Transverse colon (tissue), 4 donors: ENCODE data around the gene PRR20G. TPM values are rescaled to one million over a fixed set of nuclear protein-coding genes. Genes with fewer than 3 reads are reported as not detected.
"Not testable (repeated sequence)": the region's sequence is repeated elsewhere in the genome, so short reads cannot be mapped to it uniquely, and the experiment has no call there.

Source experiments
- DNase-seq: peaks from one replicate; pipeline ENCODE4 v3.0.0-alpha.2; 2019
- H3K27ac ChIP-seq, 4 donors: fragments of 200-600 bp; sonication (generic); 2 replicates each; pipeline ENCODE4 v1.5.1; 2016 to 2018; ENCODE audit warnings: inconsistent platforms in 4 of 4
- H3K27me3 ChIP-seq: fragments of 200-600 bp; sonication (generic); 2 replicates; pipeline ENCODE4 v1.5.1; 2017; ENCODE audit warnings: inconsistent platforms
- H3K36me3 ChIP-seq, 4 donors: fragments of 200-600 bp; sonication (generic); 2 replicates each; pipeline ENCODE4 v1.5.1; 2017 to 2019; ENCODE audit warnings: inconsistent platforms in 4 of 4
- H3K4me1 ChIP-seq, 4 donors: fragments of 200-600 bp; sonication (generic); 2 replicates each; pipeline ENCODE4 v1.5.1; 2017 to 2020; ENCODE audit warnings: inconsistent platforms in 4 of 4
- H3K4me3 ChIP-seq, 4 donors: fragments of 200-600 bp; sonication (generic); 1 replicate in 1 of 4; 2 replicates in 3 of 4; pipeline versions ENCODE4 v1.5.1 to v1.6.1; 2017 to 2019; ENCODE audit warnings: inconsistent platforms in 4 of 4
- H3K9me3 ChIP-seq, 2 donors: fragments of 200-600 bp; sonication (generic); 2 replicates each; pipeline ENCODE4 v1.5.1; 2017 to 2019; ENCODE audit warnings: inconsistent platforms in 2 of 2
- CTCF ChIP-seq, 5 experiments: fragments of 200-600 bp in 3 of 5; fragments of 450-650 bp in 2 of 5; sonication (generic) in 3 of 5; IDR thresholded peaks; 1 replicate in 2 of 5; 2 replicates in 3 of 5; pipeline ENCODE4 v1.5.1; 2016 to 2017; ENCODE audit warnings: antibody characterized with exemption in 5 of 5, inconsistent platforms in 3 of 5, mild to moderate bottlenecking in 2 of 5, moderate library complexity in 1 of 5
- EP300 ChIP-seq: sonication (generic); formaldehyde crosslinking; IDR thresholded peaks from one replicate; pipeline ENCODE4 v1.6.1; 2017; ENCODE audit warnings: antibody characterized with exemption, low read depth
- POLR2A ChIP-seq: fragments of 450-650 bp; IDR thresholded peaks from one replicate; pipeline ENCODE4 v1.6.1; 2016; ENCODE audit warnings: antibody characterized with exemption, mild to moderate bottlenecking, moderate library complexity
- POLR2AphosphoS5 ChIP-seq, 3 donors: sonication (generic); formaldehyde crosslinking; IDR thresholded peaks; one replicate each; pipeline ENCODE4 v1.6.1; 2016; ENCODE audit warnings: antibody characterized with exemption in 3 of 3
- WGBS, 2 donors: methylation state at CpG; one replicate each; pipeline ENCODE4 v1.1.5; 2018; ENCODE audit warnings: low coverage in 1 of 2; 5-methylcytosine and 5-hydroxymethylcytosine counted together
- in situ Hi-C, 4 donors: fragments of 200-750 bp; cut with MboI; loops; one replicate each; pipeline versions ENCODE4 v1.15.0 to v1.15.1; 2017; ENCODE audit warnings: low sequenced_read_pairs in 3 of 4, low pct_ligation_motif_present in 1 of 4, low pct_unique_long_range_greater_than_20kb in 1 of 4
- intact Hi-C: fragments of 100-400 bp; cut with DNase I; formaldehyde crosslinking; loops from one replicate; pipeline ENCODE4 v1.15.1; 2023; ENCODE audit warnings: low total_unique reads
- total RNA-seq, 4 donors: library from RNA; depleted of rRNA; stranded (reverse); fragments of >200 nt; gene quantifications; one replicate each; pipeline ENCODE4 v1.1.0, GENCODE V29; 2016

The PRR20G gene
- total RNA-seq, 4 donors from 2014 or later: not detected

- in situ Hi-C loops: no loop called here
- no peak for TF ChIP-seq POLR2A
- TF ChIP-seq POLR2AphosphoS5 (IDR thresholded peaks at IDR 0.05): no peak
- TF ChIP-seq CTCF (IDR thresholded peaks at IDR 0.05): no peak
- TF ChIP-seq EP300: no peak
- Histone ChIP-seq H3K9me3 (no peaks in the 10 kb centered on the region), H3K4me1 (peaks cover 0 to 5% (median 0%) of the 10 kb centered on the region in 4 donors), H3K4me3 (no peak overlapping the region), H3K27ac (no peak overlapping the region), H3K27me3 (peaks cover 4% of the 10 kb centered on the region), H3K36me3 (no peaks in the 10 kb centered on the region)
- no peak for DNase-seq
- intact Hi-C loops: no loop called here
- 72 to 87% methylated on average over 5 to 6 of the region's 6 CpGs for WGBS, 2 donors
These were observed 11.4 kb upstream of the PRR20G start for GRCh38 chr3:127299276-127299675.

- WGBS, 2 donors: 64 to 66% methylated on average over 5 of the region's 5 CpGs
- in situ Hi-C loops (no loop called here), intact Hi-C loops (no loop called here)
- Histone ChIP-seq H3K36me3 (no peaks in the 10 kb centered on the region), H3K9me3 (no peaks in the 10 kb centered on the region), H3K4me1 (no peaks in the 10 kb centered on the region), H3K4me3 (no peak overlapping the region), H3K27ac (no peak overlapping the region), H3K27me3 (peaks cover 6% of the 10 kb centered on the region)
- DNase-seq: no peak
- TF ChIP-seq POLR2AphosphoS5 (IDR thresholded peaks at IDR 0.05): no peak
- TF ChIP-seq EP300: no peak
- TF ChIP-seq CTCF (IDR thresholded peaks at IDR 0.05): no peak
- no peak for TF ChIP-seq POLR2A
These were observed 9.1 kb upstream of the PRR20G start for GRCh38 chr3:127296959-127297358.

GRCh38 chr3:127296166-127296565, 8.3 kb upstream of the PRR20G start:
- Histone ChIP-seq H3K4me1 (no peaks in the 10 kb centered on the region), H3K27me3 (peaks cover 6% of the 10 kb centered on the region), H3K36me3 (no peaks in the 10 kb centered on the region), H3K9me3 (no peaks in the 10 kb centered on the region), H3K4me3 (no peak overlapping the region), H3K27ac (no peak overlapping the region)
- no peak for DNase-seq
- in situ Hi-C loops (no loop called here), intact Hi-C loops (no loop called here)
- no peak for TF ChIP-seq POLR2A
- no peak for TF ChIP-seq POLR2AphosphoS5 (IDR thresholded peaks at IDR 0.05)
- no peak for TF ChIP-seq CTCF (IDR thresholded peaks at IDR 0.05)
- no peak for TF ChIP-seq EP300
- 70 to 85% methylated on average over 3 of the region's 3 CpGs for WGBS, 2 donors

- H3K9me3 ChIP-seq, in situ Hi-C loops, H3K4me1 ChIP-seq, H3K27me3 ChIP-seq, H3K27ac ChIP-seq, intact Hi-C loops, H3K36me3 ChIP-seq, H3K4me3 ChIP-seq, DNase-seq: not testable (repeated sequence)
- WGBS, 2 donors: 89% methylated on average over 9 of the region's 16 CpGs; no CpG with 5 or more reads in 1 of the 2 donors
These were observed 5.8 kb upstream of the PRR20G start for GRCh38 chr3:127293650-127294049.

GRCh38 chr3:127291611-127292010, 3.8 kb upstream of the PRR20G start:
- no peak overlapping the region for H3K4me3 ChIP-seq
- no peaks in the 10 kb centered on the region for H3K36me3 ChIP-seq
- DNase-seq: no peak
- no peak overlapping the region for H3K27ac ChIP-seq
- in situ Hi-C loops (no loop called here), intact Hi-C loops (no loop called here)
- no peaks in the 10 kb centered on the region for H3K9me3 ChIP-seq
- peaks cover 3% of the 10 kb centered on the region for H3K27me3 ChIP-seq
- no peaks in the 10 kb centered on the region for H3K4me1 ChIP-seq
- TF ChIP-seq CTCF (IDR thresholded peaks at IDR 0.05) (no peak), POLR2A (no peak), EP300 (no peak), POLR2AphosphoS5 (IDR thresholded peaks at IDR 0.05) (no peak)
